SK-N-SH (cell line): Measurements from ENCODE around the gene POLR2C. TPM values are rescaled to one million over a fixed set of nuclear protein-coding genes. Genes with fewer than 3 reads are reported as not detected.

Experiments
- CTCF ChIA-PET: fragments of 300-600, 350-600 bp; formaldehyde crosslinking; extraction: SDS; loops from one replicate; lab custom pipeline; 2021; lab: Yijun Ruan, JAX
- POLR2A ChIA-PET: fragments of 350-600 bp; sonication (Branson Sonifier 250); formaldehyde crosslinking; extraction: SDS; loops from one replicate; lab custom pipeline; 2020; ENCODE audit warnings: antibody characterized with exemption, inconsistent platforms; lab: Yijun Ruan, JAX
- DNase-seq: peaks from one replicate; pipeline ENCODE4 v3.0.0; 2012
- H2AFZ ChIP-seq: fragments of 200-600 bp; sonication (generic); 2 replicates; pipeline ENCODE4 v1.8.1; 2016; ENCODE audit warnings: antibody characterized with exemption, mild to moderate bottlenecking, low read depth
- H3F3A ChIP-seq: fragments of 200-600 bp; sonication (generic); replicated peaks from 2 replicates; pipeline ENCODE3; 2016; ENCODE audit warnings: antibody characterized with exemption, mild to moderate bottlenecking; ENCODE audit not compliant: insufficient read depth
- H3K27ac ChIP-seq, 2 experiments: fragments of 200-500 bp in 1 of 2; fragments of 200-600 bp in 1 of 2; sonication (Bioruptor generic) in 1 of 2; sonication (generic), shearing (Covaris generic) in 1 of 2; 2 replicates each; pipeline versions ENCODE4 v1.5.1 to v1.6.1; 2014 to 2016; ENCODE audit warnings: low read depth in 2 of 2, inconsistent platforms in 1 of 2, low read length in 1 of 2, mild to moderate bottlenecking in 1 of 2, mixed read lengths in 1 of 2
- H3K27me3 ChIP-seq: fragments of 200-600 bp; sonication (generic), shearing (Covaris generic); 2 replicates; pipeline ENCODE4 v1.6.1; 2016; ENCODE audit warnings: mixed run types; ENCODE audit not compliant: insufficient read depth
- H3K36me3 ChIP-seq, 2 experiments: fragments of 200-500 bp in 1 of 2; fragments of 200-600 bp in 1 of 2; sonication (Bioruptor generic) in 1 of 2; sonication (generic) in 1 of 2; replicated peaks in 1 of 2; 2 replicates each; pipeline versions ENCODE3 to v1.5.1; 2014 to 2016; ENCODE audit warnings: low read length in 1 of 2, mild to moderate bottlenecking in 1 of 2; ENCODE audit not compliant: insufficient read depth in 2 of 2, control insufficient read depth in 1 of 2
- H3K4me1 ChIP-seq, 2 experiments: fragments of 200-500 bp in 1 of 2; fragments of 200-600 bp in 1 of 2; sonication (Bioruptor generic) in 1 of 2; sonication (generic), shearing (Covaris generic) in 1 of 2; 2 replicates each; pipeline versions ENCODE4 v1.5.1 to v1.6.1; 2014 to 2016; ENCODE audit warnings: low read depth in 1 of 2, low read length in 1 of 2, mixed run types in 1 of 2; ENCODE audit not compliant: insufficient read depth in 2 of 2, control insufficient read depth in 1 of 2
- H3K4me2 ChIP-seq: fragments of 200-600 bp; sonication (generic), shearing (Covaris generic); 2 replicates; pipeline ENCODE4 v1.6.1; 2017; ENCODE audit warnings: mixed run types
- H3K4me3 ChIP-seq, 2 experiments: fragments of 200-500 bp in 1 of 2; fragments of 200-600 bp in 1 of 2; sonication (Bioruptor generic) in 1 of 2; sonication (generic), shearing (Covaris generic) in 1 of 2; 2 replicates each; pipeline versions ENCODE4 v1.5.1 to v1.8.1; 2014 to 2016; ENCODE audit warnings: low read depth in 2 of 2, inconsistent platforms in 1 of 2, low read length in 1 of 2, mild to moderate bottlenecking in 1 of 2, mixed read lengths in 1 of 2, moderate library complexity in 1 of 2
- H3K79me2 ChIP-seq: fragments of 200-600 bp; sonication (generic); 2 replicates; pipeline ENCODE4 v1.8.1; 2017; ENCODE audit warnings: mild to moderate bottlenecking; ENCODE audit not compliant: insufficient read depth
- H3K9ac ChIP-seq: fragments of 200-600 bp; sonication (generic); 2 replicates; pipeline ENCODE4 v1.6.1; 2017; ENCODE audit warnings: mixed run types
- H3K9me2 ChIP-seq: fragments of 200-600 bp; sonication (generic); 2 replicates; pipeline ENCODE4 v1.6.1; 2017; ENCODE audit warnings: mixed run types
- H3K9me3 ChIP-seq: fragments of 200-600 bp; sonication (generic); 2 replicates; pipeline ENCODE4 v1.6.1; 2017; ENCODE audit warnings: mixed run types, mild to moderate bottlenecking, moderate library complexity
- H4K20me1 ChIP-seq: fragments of 200-600 bp; sonication (generic); 2 replicates; pipeline ENCODE4 v1.6.1; 2017; ENCODE audit warnings: mild to moderate bottlenecking, mixed run types; ENCODE audit not compliant: insufficient read depth
- ELF1 ChIP-seq: IDR thresholded peaks from 2 replicates; pipeline ENCODE4 v1.4.0; 2012
- EP300 ChIP-seq, 2 experiments: IDR thresholded peaks; 2 replicates each; pipeline versions ENCODE4 v1.4.0 to v1.6.1; 2012; ENCODE audit warnings: borderline replicate concordance in 1 of 2, low read depth in 1 of 2, low read length in 1 of 2
- FOSL2 ChIP-seq: IDR thresholded peaks from 2 replicates; pipeline ENCODE4 v1.4.0; 2012; ENCODE audit warnings: low read depth, mild to moderate bottlenecking, moderate library complexity, borderline replicate concordance
- FOXM1 ChIP-seq: IDR thresholded peaks from 2 replicates; pipeline ENCODE4 v1.4.0; 2012; ENCODE audit warnings: low read depth, mild to moderate bottlenecking
- GABPA ChIP-seq: IDR thresholded peaks from 2 replicates; pipeline ENCODE4 v1.4.0; 2012; ENCODE audit warnings: low read depth, mild to moderate bottlenecking
- GATA2 ChIP-seq: sonication (generic); formaldehyde crosslinking; IDR thresholded peaks from 2 replicates; pipeline ENCODE4 v1.5.0; 2020; ENCODE audit warnings: mild to moderate bottlenecking, missing genetic modification reagents
- IRF3 ChIP-seq: fragments of 150-350 bp; IDR thresholded peaks from 2 replicates; pipeline ENCODE4 v1.6.1; 2016; ENCODE audit warnings: mild to moderate bottlenecking, low read depth, low read length
- MAX ChIP-seq: IDR thresholded peaks from 2 replicates; pipeline ENCODE4 v1.4.0; 2012; ENCODE audit warnings: low read depth
- MEF2A ChIP-seq: IDR thresholded peaks from 2 replicates; pipeline ENCODE4 v1.4.0; 2012; ENCODE audit warnings: low read depth, borderline replicate concordance
- MXI1 ChIP-seq: IDR thresholded peaks from 2 replicates; pipeline ENCODE4 v1.6.1; 2012; ENCODE audit warnings: mild to moderate bottlenecking, low read depth, low read length, improper control_type of control experiment
- NRF1 ChIP-seq: IDR thresholded peaks from 2 replicates; pipeline ENCODE4 v1.6.1; 2012; ENCODE audit warnings: low read depth, mild to moderate bottlenecking, low read length
- POLR2AphosphoS5 ChIP-seq: IDR thresholded peaks from 2 replicates; pipeline ENCODE4 v1.6.1; 2012; ENCODE audit warnings: low read depth, low read length
- RAD21 ChIP-seq: IDR thresholded peaks from 2 replicates; pipeline ENCODE4 v1.6.1; 2012; ENCODE audit warnings: mild to moderate bottlenecking, low read length
- SMC3 ChIP-seq: IDR thresholded peaks from 2 replicates; pipeline ENCODE4 v1.6.1; 2012; ENCODE audit warnings: low read depth, low read length, improper control_type of control experiment
- TAF1 ChIP-seq: IDR thresholded peaks from 2 replicates; pipeline ENCODE4 v1.6.1; 2012; ENCODE audit warnings: low read depth, mild to moderate bottlenecking, low read length, moderate library complexity, borderline replicate concordance
- USF1 ChIP-seq: IDR thresholded peaks from 2 replicates; pipeline ENCODE4 v1.4.0; 2012; ENCODE audit warnings: low read depth, borderline replicate concordance
- YY1 ChIP-seq: IDR thresholded peaks from 2 replicates; pipeline ENCODE4 v1.4.0; 2012; ENCODE audit warnings: low read depth, mild to moderate bottlenecking
- WGBS: methylation state at CpG from one replicate; pipeline ENCODE4 v1.1.6; 2017; ENCODE audit warnings: low lambda C conversion rate; 5-methylcytosine and 5-hydroxymethylcytosine counted together
- polyA plus RNA-seq, 3 experiments: library from polyadenylated mRNA; depleted of rRNA; stranded (reverse); fragments of >200 nt; gene quantifications; 2 replicates each; pipeline ENCODE4 v1.2.3, GENCODE V29; 2012

POLR2C gene
- polyA plus RNA-seq, 1 of the 3 experiments (the other 2 are of a cell fraction): 160 TPM

DNA sequence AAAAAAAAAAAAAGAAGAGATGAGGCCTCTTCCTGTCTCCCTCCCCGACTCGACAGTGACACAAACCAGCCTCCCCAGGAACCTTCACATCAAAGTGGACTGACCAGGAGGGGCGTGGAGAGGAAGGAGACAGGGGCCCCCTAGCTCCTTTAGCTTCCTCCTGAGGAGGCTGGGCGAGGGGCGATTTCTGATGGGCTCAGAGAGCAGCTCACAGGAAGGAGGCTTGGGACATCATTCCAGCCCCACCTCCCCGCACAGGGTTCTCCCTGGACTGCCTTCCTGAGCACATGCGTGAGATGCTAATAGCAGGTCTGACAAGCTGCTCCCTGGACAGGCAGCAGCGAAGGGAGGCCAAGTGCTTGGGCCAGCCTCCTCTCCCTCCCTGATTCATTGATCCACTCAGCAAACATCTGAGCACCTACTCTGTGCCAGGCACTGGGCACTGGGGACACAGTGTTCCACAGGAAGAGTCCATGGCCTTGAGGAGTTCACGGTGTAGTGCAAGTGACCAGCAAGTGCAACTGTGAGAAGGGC lies 38.2 kb downstream of the POLR2C start:
- Histone ChIP-seq H3K27ac (peak overlapping the region in 1 of 2 experiments; percentile 72; a peak in 2 of 4 replicates), H3K4me1 (peaks cover 0 to 25% of the 10 kb centered on the region in 2 experiments; a peak in 1 of 4 replicates), H3K4me3 (no peak overlapping the region), H3K36me3 (no peaks in the 10 kb centered on the region), H3K9ac (no peak overlapping the region), H3K9me3 (no peaks in the 10 kb centered on the region), H4K20me1 (no peaks in the 10 kb centered on the region), H3K4me2 (no peak overlapping the region), H3K27me3 (no peaks in the 10 kb centered on the region), H3K79me2 (no peaks in the 10 kb centered on the region), H3K9me2 (no peaks in the 10 kb centered on the region), H2AFZ (no peak overlapping the region), H3F3A (no peaks in the 10 kb centered on the region)
- 65% methylated on average over 9 of the region's 9 CpGs for WGBS
- ChIA-PET CTCF (interaction anchor here (1.0 to 3.5 kb wide), 5 partner anchors 19 to 148 kb away, joined by 3 to 12 read pairs (median 4); partner anchors contain the start of gene POLR2C), POLR2A (interaction anchor here (0.7 to 2.0 kb wide), 4 partner anchors 10 to 17 kb away, joined by 3 to 5 read pairs (median 4); no protein-coding TSS in a partner anchor)
- no peak for TF ChIP-seq GABPA
- DNase-seq: peak; percentile 69

GRCh38 chr16:57501492-57501891 lies 39.0 kb downstream of the POLR2C start:
- TF ChIP-seq MEF2A (no peak), MAX (no peak), YY1 (no peak), FOSL2 (no peak), POLR2AphosphoS5 (no peak), TAF1 (no peak), ELF1 (no peak), SMC3 (no peak), MXI1 (no peak)
- 87% methylated on average over 7 of the region's 7 CpGs for WGBS

DNA sequence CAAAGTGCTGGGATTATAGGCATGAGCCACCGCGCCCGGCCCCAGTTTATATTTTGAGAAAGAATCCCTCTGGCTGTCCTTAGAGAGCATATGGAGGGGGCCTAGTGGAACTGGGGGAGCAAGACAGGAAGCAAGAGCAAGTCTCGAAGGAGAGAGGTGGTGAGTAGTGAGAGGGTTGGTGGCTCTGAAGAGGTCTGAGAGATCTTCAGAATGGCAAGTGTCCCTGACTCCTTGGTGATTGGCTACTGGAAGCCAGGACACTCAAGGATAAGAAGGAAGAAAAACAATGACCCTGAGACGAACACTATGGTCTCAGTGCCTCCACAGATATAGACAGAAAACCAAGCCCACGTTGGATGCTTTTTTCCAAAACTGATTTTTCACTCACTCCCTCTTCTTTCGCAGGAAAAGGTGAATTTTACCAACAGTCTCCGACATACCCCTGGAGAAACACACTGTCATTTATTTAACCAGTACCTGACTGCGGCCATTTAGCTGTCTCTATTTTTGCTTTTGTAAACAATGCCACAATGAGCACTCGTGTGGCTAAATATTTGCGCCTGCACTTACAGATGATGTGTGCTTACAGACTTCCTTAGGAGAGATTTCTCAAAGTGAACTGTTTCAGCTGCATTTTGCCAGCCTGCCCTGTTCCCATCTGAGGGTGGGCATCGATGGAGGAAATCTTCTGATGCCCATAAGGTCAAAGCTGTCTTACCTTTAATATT lies 39.7 kb downstream of the POLR2C start:
- Histone ChIP-seq H3K27ac (no peak overlapping the region), H3K79me2 (no peaks in the 10 kb centered on the region), H3K4me3 (no peak overlapping the region), H3K9me3 (no peaks in the 10 kb centered on the region), H3K36me3 (no peaks in the 10 kb centered on the region), H3F3A (no peaks in the 10 kb centered on the region), H4K20me1 (no peaks in the 10 kb centered on the region), H3K4me2 (no peak overlapping the region), H3K4me1 (peaks cover 0 to 26% of the 10 kb centered on the region in 2 experiments; a peak in 1 of 4 replicates), H2AFZ (no peak overlapping the region), H3K9me2 (no peaks in the 10 kb centered on the region), H3K27me3 (no peaks in the 10 kb centered on the region), H3K9ac (no peak overlapping the region)
- DNase-seq: no peak
- WGBS: 74% methylated on average over 11 of the region's 12 CpGs
- CTCF ChIA-PET: interaction anchor here (1.3 to 3.5 kb wide), 2 partner anchors 18 to 19 kb away, joined by 3 to 12 read pairs; no protein-coding TSS in a partner anchor
- POLR2A ChIA-PET: no interaction called here
- no peak for TF ChIP-seq RAD21
- TF ChIP-seq NRF1: no peak
- no peak for TF ChIP-seq GATA2 (CRISPR knock-in tag)
- TF ChIP-seq FOSL2: no peak
- TF ChIP-seq IRF3: no peak
- TF ChIP-seq USF1: no peak
- no peak for TF ChIP-seq POLR2AphosphoS5
- TF ChIP-seq FOXM1: no peak
- no peak for TF ChIP-seq EP300 (IDR thresholded peaks at IDR 0.05; ENCODE audit: borderline replicate concordance in 1 of 2, low read depth in 1 of 2, low read length in 1 of 2)
- TF ChIP-seq MAX: no peak

More at GRCh38 chr16:57501492-57501891, 39.0 kb downstream of the POLR2C start:
- H3K79me2 ChIP-seq: no peaks in the 10 kb centered on the region
- no peaks in the 10 kb centered on the region for H3K9me3 ChIP-seq
- ChIA-PET CTCF (interaction anchor here (0.6 to 3.5 kb wide), 3 partner anchors 18 to 1798 kb away, joined by 3 to 12 read pairs (median 3); no protein-coding TSS in a partner anchor), POLR2A (interaction anchor here (2.0 kb wide), 1 partner anchor 9 kb away, joined by 4 read pairs; no protein-coding TSS in a partner anchor)
- no peak overlapping the region for H3K27ac ChIP-seq
- H3K4me2 ChIP-seq: no peak overlapping the region
- no peak overlapping the region for H3K4me3 ChIP-seq
- no peak for DNase-seq
- H3K4me1 ChIP-seq: peaks cover 0 to 25% of the 10 kb centered on the region in 2 experiments; a peak in 1 of 4 replicates
- no peaks in the 10 kb centered on the region for H4K20me1 ChIP-seq
- no peaks in the 10 kb centered on the region for H3F3A ChIP-seq
- H3K9ac ChIP-seq: no peak overlapping the region
- no peak overlapping the region for H2AFZ ChIP-seq
- no peaks in the 10 kb centered on the region for H3K36me3 ChIP-seq
- no peaks in the 10 kb centered on the region for H3K9me2 ChIP-seq
- H3K27me3 ChIP-seq: no peaks in the 10 kb centered on the region
